Measurements from ENCODE around the gene HCFC1.
"Not testable (repeated sequence)": the region's sequence is repeated elsewhere in the genome, so short reads cannot be mapped to it uniquely, and the experiment has no call there.

DNA sequence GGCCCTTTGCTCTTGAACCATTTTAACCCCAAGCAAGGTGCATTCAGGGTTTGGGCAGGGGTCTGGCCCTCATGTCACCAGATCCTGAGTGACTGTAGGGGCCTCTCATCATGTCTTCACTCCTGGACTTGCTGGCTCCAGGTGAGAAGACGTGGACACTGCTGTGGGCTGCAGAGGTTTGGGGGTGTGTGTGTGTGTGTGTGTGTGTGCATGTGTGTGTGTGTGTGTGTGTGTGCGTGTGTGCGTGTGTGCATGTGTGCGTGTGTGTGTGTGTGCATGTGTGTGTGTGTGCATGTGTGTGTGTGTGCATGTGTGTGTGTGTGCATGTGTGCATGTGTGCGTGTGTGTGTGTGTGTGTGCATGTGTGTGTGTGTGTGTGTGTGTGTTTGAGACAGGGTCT lies 22.8 kb upstream of the HCFC1 start:
- TF ChIP-seq, protein P1, sequence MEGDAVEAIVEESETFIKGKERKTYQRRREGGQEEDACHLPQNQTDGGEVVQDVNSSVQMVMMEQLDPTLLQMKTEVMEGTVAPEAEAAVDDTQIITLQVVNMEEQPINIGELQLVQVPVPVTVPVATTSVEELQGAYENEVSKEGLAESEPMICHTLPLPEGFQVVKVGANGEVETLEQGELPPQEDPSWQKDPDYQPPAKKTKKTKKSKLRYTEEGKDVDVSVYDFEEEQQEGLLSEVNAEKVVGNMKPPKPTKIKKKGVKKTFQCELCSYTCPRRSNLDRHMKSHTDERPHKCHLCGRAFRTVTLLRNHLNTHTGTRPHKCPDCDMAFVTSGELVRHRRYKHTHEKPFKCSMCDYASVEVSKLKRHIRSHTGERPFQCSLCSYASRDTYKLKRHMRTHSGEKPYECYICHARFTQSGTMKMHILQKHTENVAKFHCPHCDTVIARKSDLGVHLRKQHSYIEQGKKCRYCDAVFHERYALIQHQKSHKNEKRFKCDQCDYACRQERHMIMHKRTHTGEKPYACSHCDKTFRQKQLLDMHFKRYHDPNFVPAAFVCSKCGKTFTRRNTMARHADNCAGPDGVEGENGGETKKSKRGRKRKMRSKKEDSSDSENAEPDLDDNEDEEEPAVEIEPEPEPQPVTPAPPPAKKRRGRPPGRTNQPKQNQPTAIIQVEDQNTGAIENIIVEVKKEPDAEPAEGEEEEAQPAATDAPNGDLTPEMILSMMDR (conservative IDR thresholded peaks at IDR 0.05): not testable (repeated sequence)
- TF ChIP-seq EZH2 (IDR thresholded peaks at IDR 0.05; ENCODE audit: low read depth): not testable (repeated sequence)
